Activated CD8-positive, alpha-beta T cell treated with anti-CD3 and anti-CD28 coated beads for 36 hours (primary cell): ENCODE data around the gene PNRC1. TPM values are rescaled to one million over a fixed set of nuclear protein-coding genes. Genes with fewer than 3 reads are reported as not detected.

ENCODE experiments used
- ATAC-seq: fragments of 200-7000 bp; cut with Tn5 transposase; one replicate; pipeline ENCODE4 v1.10.0; 2021; ENCODE audit warnings: mild to moderate bottlenecking, moderate library complexity
- CTCF ChIA-PET: fragments of 350-600 bp; sonication (Branson Sonifier 250); formaldehyde crosslinking; loops from one replicate; lab custom pipeline; 2021; ENCODE audit warnings: antibody characterized with exemption; lab: Charles Lee
- POLR2A ChIA-PET: fragments of 350-600 bp; sonication (Branson Sonifier 250); formaldehyde crosslinking; loops from one replicate; lab custom pipeline; 2021; ENCODE audit warnings: antibody characterized with exemption; lab: Charles Lee
- DNase-seq: peaks from one replicate; pipeline ENCODE4 v3.0.0-alpha.2; 2020
- H3K27ac Mint-ChIP-seq: one replicate; pipeline ENCODE4 v1.8.0; 2021; ENCODE audit warnings: mild to moderate bottlenecking, mixed read lengths
- H3K27me3 Mint-ChIP-seq: one replicate; pipeline ENCODE4 v1.8.0; 2021; ENCODE audit warnings: mixed read lengths
- H3K36me3 Mint-ChIP-seq: one replicate; pipeline ENCODE4 v1.8.0; 2021; ENCODE audit warnings: low read depth, mixed read lengths
- H3K4me1 Mint-ChIP-seq: one replicate; pipeline ENCODE4 v1.8.0; 2021; ENCODE audit warnings: low read depth, mixed read lengths
- H3K4me3 Mint-ChIP-seq: one replicate; pipeline ENCODE4 v1.8.0; 2021; ENCODE audit warnings: mild to moderate bottlenecking, moderate library complexity, mixed read lengths
- H3K9me3 Mint-ChIP-seq: one replicate; pipeline ENCODE4 v1.8.0; 2021; ENCODE audit warnings: mixed read lengths
- intact Hi-C: fragments of 100-400 bp; cut with micrococcal nuclease; formaldehyde crosslinking; loops from one replicate; pipeline ENCODE4 v1.10.0; 2022
- total RNA-seq, 2 experiments: library from RNA; stranded (reverse); gene quantifications; one replicate each; pipeline ENCODE4 v1.2.3, GENCODE V29; 2021
- TF ChIP-seq, protein P1 (sequence below): fragments of 200-600 bp; IDR thresholded peaks from one replicate; pipeline ENCODE4 v1.8.0; 2022; ENCODE audit warnings: antibody characterized with exemption, mild to moderate bottlenecking

PNRC1 gene
- total RNA-seq, 2 experiments from 2014 or later, result 157 to 162 TPM

DNA sequence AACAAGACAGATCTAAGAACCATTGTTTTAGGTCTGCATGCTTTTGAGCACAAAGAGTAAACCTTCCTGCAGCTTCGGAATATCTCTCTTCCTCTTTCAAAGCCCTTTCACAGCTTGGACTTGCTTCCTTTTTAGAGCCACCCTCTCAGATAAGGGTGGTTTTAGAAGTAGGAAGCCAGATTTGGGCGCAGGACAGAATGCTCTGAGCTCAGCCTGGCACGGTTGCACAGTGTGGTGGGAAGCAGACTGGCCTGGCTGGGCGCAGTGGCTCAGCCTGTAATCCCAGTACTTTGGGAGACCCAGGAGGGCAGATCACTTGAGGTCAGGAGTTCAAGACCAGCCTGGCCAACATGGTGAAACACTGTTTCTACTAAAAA lies 35.6 kb upstream of the PNRC1 start:
- POLR2A ChIA-PET, result interaction anchor here (0.7 kb wide), 1 partner anchor 145 kb away, joined by 3 read pairs; no protein-coding TSS in a partner anchor
- Mint-ChIP-seq H3K36me3 (no peaks in the 10 kb centered on the region), H3K27ac (no peak overlapping the region), H3K9me3 (peaks cover 2% of the 10 kb centered on the region), H3K4me1 (peaks cover 3% of the 10 kb centered on the region), H3K4me3 (no peak overlapping the region), H3K27me3 (no peaks in the 10 kb centered on the region)
- TF ChIP-seq, protein P1, sequence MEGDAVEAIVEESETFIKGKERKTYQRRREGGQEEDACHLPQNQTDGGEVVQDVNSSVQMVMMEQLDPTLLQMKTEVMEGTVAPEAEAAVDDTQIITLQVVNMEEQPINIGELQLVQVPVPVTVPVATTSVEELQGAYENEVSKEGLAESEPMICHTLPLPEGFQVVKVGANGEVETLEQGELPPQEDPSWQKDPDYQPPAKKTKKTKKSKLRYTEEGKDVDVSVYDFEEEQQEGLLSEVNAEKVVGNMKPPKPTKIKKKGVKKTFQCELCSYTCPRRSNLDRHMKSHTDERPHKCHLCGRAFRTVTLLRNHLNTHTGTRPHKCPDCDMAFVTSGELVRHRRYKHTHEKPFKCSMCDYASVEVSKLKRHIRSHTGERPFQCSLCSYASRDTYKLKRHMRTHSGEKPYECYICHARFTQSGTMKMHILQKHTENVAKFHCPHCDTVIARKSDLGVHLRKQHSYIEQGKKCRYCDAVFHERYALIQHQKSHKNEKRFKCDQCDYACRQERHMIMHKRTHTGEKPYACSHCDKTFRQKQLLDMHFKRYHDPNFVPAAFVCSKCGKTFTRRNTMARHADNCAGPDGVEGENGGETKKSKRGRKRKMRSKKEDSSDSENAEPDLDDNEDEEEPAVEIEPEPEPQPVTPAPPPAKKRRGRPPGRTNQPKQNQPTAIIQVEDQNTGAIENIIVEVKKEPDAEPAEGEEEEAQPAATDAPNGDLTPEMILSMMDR, result no peak
- DNase-seq (no peak), ATAC-seq (no peak)
- CTCF ChIA-PET, result no interaction called here
- intact Hi-C loops, result no loop called here

DNA sequence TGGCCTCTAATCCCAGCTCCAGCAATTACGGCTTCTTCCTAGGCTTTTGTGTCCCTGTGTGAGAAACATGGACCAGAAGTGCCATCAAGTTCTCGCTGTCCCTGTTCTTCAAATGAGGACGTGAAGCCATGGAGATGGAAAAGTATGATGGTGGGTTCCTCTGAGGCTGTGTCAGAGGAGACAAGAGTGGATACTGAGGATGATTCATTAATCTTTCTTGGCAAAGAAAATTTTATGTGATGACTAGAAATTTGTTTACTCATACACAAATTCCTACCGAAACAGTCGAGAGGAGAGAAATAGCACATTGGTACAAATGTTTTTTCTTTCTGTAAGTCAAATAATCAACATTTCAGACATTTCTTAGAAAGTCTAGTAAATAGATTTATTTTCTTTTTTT lies 35.0 kb upstream of the PNRC1 start:
- no peaks in the 10 kb centered on the region for H3K36me3 Mint-ChIP-seq
- TF ChIP-seq, protein P1, result no peak
- intact Hi-C loops, result no loop called here
- no peaks in the 10 kb centered on the region for H3K9me3 Mint-ChIP-seq
- no peak for DNase-seq
- H3K27me3 Mint-ChIP-seq, result no peaks in the 10 kb centered on the region
- H3K4me1 Mint-ChIP-seq, result peaks cover 5% of the 10 kb centered on the region
- no peak for ATAC-seq
- ChIA-PET POLR2A (interaction anchor here (0.7 kb wide), 1 partner anchor 146 kb away, joined by 3 read pairs; no protein-coding TSS in a partner anchor), CTCF (no interaction called here)
- no peak overlapping the region for H3K27ac Mint-ChIP-seq
- H3K4me3 Mint-ChIP-seq, result no peak overlapping the region

DNA sequence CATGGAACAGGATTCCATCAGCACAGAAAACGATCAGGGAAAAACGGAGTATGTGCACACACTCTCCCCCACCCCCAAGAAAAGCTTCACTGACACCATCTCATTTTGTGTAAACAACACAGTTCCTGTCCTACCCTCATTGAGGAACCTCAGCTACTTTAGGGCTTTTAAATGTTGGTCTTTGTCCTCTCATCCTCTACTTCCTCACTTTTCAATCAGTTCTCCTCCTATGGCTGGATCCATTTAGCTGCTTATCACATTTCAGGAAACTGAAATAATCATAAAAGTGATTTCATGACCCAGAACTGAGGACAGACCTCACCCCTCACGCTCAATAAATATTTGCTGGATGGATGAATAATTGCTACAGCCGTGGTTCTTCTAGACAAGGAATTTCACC lies 33.1 kb upstream of the PNRC1 start:
- no peak for DNase-seq
- Mint-ChIP-seq H3K4me1 (peaks cover 22% of the 10 kb centered on the region), H3K27ac (no peak overlapping the region), H3K9me3 (no peaks in the 10 kb centered on the region), H3K4me3 (no peak overlapping the region), H3K36me3 (no peaks in the 10 kb centered on the region), H3K27me3 (no peaks in the 10 kb centered on the region)
- TF ChIP-seq, protein P1, result no peak
- no peak for ATAC-seq
- intact Hi-C loops, result no loop called here
- ChIA-PET POLR2A (no interaction called here), CTCF (interaction anchor here (1.2 kb wide), 1 partner anchor 65 kb away, joined by 3 read pairs; no protein-coding TSS in a partner anchor)

DNA sequence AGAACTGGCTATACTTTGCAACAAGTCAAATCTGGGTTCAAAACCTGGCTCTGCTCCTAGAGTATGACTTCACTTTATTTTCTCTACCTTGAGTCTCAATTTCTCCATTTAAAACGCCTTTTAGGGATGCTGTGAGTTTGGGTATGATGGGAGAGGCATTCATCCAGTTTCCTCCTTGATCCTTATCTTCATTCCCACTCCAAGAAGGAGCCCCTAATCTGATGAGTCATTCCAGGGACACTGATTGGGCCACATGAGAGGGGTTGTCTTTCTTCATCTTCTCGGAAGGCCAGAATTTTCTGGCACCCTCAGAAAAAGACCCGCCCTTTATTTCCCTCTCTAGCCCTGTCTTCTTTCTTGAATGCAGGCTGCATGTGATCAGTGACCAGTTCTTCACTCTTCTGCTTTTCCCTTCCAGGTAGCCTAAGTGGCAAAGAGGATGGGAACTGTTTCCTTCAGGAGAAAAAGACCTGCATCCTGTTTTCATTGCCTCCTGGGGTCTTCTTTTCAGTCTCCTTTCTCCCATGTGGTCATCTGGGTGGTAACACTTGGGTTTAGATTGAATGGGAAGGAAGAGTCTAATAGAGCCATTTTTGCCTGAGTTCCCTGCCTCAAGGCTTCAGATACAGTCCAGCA lies 32.1 kb upstream of the PNRC1 start:
- no peak overlapping the region for H3K27ac Mint-ChIP-seq
- no peaks in the 10 kb centered on the region for H3K9me3 Mint-ChIP-seq
- no peak overlapping the region for H3K4me3 Mint-ChIP-seq
- intact Hi-C loops, result no loop called here
- peaks cover 19% of the 10 kb centered on the region for H3K4me1 Mint-ChIP-seq
- ChIA-PET POLR2A (interaction anchor here (0.9 kb wide), 1 partner anchor 32 kb away, joined by 3 read pairs; the partner anchor contains the start of gene PNRC1), CTCF (no interaction called here)
- TF ChIP-seq, protein P1, result no peak
- DNase-seq (no peak), ATAC-seq (no peak)
- H3K36me3 Mint-ChIP-seq, result no peaks in the 10 kb centered on the region
- no peaks in the 10 kb centered on the region for H3K27me3 Mint-ChIP-seq

DNA sequence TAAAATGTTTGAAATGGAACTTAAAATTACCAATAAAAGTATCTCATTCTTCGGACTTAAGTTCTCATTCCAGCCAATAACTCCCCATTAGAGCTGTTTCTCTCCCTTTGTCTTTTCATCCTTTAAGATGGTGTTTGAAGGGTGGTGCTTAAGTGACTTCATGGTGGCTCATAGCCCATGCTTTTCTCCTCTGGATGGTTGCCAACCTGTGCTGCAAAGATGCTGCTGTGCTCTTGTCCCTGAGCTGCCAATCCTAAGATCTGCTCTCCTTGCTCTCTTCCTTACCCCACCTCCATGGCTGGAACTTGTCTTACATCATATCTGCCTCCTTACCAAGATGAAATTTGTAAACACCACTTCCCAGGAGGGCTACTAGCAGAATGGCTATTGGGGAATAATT lies 31.6 kb upstream of the PNRC1 start:
- TF ChIP-seq, protein P1, result no peak
- CTCF ChIA-PET, result no interaction called here
- no peak overlapping the region for H3K4me3 Mint-ChIP-seq
- H3K9me3 Mint-ChIP-seq, result no peaks in the 10 kb centered on the region
- no peak for DNase-seq
- no peaks in the 10 kb centered on the region for H3K36me3 Mint-ChIP-seq
- peaks cover 19% of the 10 kb centered on the region for H3K4me1 Mint-ChIP-seq
- POLR2A ChIA-PET, result interaction anchor here (0.9 to 2.5 kb wide), 2 partner anchors 31 to 32 kb away, joined by 3 to 9 read pairs; partner anchors contain the start of gene PNRC1
- no peak overlapping the region for H3K27ac Mint-ChIP-seq
- H3K27me3 Mint-ChIP-seq, result no peaks in the 10 kb centered on the region
- ATAC-seq, result no peak
- intact Hi-C loops, result no loop called here
